Stimulated activated CD4-positive, alpha-beta T cell treated with anti-CD3 and anti-CD28 coated beads, Interleukin-1b, Interleukin-23, amount 100 ng/mL, for 4 hours (primary cell): ENCODE results near the gene CCDC102A.

Source experiments
- DNase-seq, 2 donors: peaks; one replicate each; pipeline ENCODE4 v3.0.0-alpha.2; 2020; ENCODE audit warnings: low read depth in 2 of 2

Gene CCDC102A

DNA sequence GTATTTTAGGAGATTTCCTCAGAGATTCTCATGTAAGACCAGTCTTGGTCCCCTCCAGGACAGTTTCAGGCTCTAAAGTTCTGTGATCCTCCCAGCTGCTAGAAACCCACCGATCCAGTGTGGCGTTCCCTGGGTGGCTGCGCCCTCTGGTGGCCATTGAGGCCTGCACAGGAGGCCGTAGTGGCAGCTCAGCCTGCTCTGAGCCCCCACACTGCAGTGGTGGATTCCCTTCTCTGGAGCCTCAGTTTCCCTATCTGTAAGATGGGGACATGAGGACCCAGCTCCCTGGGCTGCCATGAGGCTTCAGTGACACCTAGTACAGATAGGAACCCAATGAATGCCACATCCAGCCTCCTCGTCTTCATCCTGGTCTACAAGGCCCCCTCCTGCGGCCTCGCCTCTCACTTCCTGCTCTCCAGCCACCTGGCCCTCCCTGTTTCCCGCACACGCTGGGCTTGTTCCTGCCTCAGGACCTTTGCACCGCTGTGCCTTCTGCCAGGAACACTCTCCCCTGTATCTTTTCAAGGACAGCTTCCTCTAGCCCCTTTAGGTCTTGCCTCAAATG is 16.5 kb downstream of the CCDC102A start:
- peak; percentile 77 to 81 for DNase-seq

DNA sequence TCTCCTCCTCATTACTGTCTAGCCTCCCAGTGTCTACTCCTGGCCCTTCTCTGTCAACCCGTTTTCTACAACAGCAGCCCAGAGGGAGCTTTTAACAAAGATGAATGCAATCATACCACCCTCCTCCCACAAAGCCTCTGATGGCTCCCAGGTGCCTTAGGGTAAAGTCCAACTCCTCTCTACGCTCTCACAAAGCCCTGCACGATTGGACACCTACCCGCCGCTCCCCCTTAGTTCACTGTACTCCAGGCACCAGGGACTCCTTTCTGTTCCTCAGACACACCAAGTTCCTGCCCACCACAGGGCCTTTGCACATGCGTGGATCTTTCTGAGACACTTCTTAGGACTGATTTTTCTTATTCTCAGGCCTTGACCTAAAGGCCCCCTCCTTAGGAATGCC is 17.4 kb downstream of the CCDC102A start:
- DNase-seq, result no peak

DNA sequence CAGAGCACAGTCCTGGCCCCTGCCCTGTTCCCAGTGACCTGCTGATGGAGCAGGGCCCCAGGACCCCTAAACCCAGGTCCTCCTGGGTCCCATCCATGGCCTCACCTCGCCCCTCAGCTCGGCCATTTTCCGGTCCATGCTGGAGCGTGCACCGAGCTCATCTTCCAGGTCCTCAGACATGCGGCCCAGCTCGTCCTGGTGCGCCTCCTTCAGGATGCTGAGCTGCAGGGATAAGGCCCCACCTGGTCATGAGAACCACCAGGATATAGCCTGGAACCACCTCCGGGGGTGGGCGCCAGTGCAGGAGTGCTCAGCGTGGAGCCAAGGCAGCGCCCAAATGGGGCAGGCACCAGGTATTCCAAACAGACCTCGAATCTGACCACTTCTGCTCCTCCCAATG is 17.9 kb downstream of the CCDC102A start:
- DNase-seq, result no peak

- no peak for DNase-seq
Measured at GRCh38 chr16:57517397-57518367, 18.7 kb downstream of the CCDC102A start.

- no peak for DNase-seq
Measured at GRCh38 chr16:57516773-57517172, 19.6 kb downstream of the CCDC102A start.

DNA sequence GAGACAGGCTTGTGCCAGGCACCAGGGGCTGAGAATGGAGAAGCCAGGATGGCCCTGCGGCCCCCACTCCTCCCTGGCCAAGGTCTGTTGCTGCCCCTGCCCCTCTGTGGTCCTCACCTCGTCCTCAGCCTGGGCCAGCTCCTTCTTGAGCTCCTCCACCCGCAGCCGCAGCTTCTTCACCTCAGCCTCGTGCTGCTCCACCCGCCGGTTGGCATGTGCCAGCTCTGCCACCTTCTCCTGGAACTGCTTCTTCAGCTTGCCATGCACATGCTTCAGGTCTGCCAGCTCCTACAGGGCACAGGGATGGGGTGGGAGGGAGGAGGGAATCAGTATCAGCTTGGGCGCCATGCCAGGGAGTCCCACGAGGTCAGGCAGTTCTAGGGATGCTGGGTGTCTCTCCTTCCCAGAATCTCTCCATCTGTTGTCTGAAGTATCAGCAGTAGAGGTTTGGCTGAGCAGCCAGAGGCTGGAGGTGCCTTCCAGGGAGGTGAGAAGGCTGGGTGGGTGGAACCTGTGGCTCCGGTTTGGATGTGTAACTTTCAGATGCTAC is 20.1 kb downstream of the CCDC102A start:
- DNase-seq, result no peak

DNA sequence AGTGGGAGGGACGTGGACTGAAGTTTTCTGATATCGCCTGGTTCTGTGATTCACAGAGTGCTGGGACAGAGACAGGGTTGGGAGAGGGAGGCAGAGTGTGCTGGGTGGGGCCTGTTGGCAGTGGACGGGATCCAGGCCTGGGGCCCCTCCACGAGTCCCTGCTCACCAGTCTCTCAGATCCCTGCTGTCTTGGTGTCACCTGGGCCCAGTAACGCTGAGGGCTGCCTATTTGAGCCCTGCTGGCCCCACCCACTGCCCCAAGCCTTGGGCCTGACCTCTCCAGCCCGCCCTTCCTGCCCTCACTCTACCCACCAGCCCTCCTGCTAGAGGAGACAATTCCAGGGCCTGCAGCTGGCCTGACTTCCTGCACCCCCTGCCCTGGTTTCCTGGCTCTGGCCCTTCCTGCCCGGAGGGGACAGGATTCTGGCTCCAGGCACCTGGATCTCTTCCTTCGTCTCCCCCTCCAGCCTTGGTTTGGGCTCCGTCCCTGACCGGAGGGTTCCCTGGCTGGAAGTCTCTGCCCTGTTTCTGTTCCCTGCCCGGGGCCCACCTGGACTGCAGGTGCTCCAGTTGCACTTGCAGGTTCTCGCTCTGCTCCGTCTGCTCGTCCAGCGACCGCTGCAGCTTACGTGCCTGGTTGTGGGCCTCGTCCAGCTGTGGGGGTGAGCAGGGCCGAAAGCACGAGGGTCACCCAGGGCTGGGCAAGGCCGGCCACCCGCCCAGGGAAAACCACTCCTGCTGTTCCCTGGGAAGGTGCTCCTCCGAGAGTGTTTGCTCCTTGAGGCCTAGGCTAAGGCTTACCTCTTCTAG is 21.4 kb downstream of the CCDC102A start:
- no peak for DNase-seq

DNA sequence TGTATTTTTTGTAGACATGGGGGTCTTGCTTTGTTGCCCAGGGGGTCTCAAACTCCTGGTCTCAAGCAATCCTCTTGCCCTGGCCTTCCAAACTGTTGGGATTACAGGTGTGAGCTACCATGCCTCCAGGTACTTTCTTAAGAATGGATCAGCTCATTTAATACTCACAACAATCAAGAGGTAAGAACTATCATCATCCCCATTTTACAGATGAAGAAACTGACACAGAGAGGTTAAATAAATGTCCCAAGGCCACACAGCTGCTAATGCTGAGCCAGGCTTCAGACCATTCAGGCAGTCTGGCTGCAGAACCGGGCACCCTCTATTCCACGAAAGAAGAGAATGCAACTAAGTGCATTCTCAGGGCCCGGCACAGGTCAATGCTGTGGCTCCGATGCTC is 22.0 kb downstream of the CCDC102A start:
- no peak for DNase-seq

DNA sequence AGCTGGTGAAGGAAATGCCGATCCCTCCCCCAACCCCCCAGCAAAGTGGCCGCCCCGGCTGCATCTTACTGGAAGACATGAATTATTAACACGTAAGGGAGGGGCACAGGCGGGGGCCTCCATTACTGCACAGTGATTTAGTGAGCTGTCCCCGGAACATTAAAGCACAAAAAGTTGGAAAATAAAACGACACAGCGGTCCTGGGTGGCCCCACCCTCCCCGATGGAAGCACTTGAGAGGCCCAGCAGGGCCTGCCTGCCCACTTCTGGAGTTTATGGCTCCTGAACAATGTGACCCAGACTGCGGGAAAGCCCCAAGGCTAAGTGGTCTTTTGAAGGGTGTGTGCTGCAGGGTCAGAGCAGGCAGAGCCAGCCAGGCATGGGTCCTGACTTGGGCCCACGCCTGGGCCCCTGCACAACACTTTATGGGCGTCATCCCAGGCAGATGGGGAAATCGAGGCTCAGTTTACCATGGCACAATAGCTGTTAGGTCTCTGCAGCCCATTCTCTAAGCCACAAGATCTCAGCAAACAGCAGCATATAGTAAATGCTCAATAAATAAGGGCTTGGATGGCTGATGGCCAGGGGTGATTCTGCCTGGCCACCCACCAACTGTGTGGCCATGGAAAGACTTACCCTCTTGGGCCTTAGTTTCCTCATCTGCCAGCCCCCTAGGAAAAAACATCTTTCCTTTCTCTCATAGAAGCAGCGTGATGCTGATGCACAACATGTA is 22.8 kb downstream of the CCDC102A start:
- no peak for DNase-seq

GRCh38 chr16:57512296-57513001 is 23.9 kb downstream of the CCDC102A start:
- DNase-seq, result no peak

DNA sequence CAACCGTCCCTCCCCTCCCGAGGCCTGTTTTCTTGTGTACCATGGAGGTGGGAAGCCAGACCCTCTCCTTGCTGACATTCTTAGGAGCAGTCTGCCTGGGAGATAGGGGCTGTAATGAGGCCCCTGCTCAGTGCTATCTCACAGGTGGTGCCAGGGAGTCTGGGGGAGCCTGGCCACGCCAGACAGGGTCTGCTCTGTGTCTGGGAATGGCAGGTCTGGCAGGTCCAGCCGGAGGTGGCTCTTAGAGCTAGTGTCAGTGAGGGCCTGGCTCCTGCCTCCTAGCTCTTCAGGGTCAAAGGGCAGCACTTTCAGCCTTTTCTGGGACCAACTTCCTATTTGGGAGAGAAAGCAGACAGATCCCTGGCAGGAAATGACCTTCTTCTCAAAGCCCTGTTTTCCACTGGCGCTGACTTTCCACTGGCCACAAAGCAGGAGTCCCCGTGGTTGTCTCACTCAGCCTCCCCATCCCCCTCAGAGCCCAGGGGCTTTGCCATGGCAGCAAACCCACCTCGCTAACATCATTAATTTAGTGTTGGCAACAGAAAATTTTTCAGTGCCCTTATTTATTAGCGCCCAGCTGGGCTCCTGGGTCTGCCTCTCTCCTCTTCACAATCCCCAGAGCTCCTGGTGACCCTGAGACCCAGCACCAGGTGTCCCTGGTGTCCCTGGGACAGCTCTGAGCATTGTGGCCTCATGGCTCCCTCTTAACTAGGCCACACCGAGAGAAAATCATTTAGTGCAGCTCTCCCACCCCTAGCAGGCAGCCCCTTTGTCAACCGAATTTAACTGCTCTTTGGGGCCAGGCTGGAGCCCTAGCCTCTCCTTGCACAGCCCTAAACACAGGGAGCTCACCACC is 26.1 kb downstream of the CCDC102A start:
- DNase-seq, result no peak

DNA sequence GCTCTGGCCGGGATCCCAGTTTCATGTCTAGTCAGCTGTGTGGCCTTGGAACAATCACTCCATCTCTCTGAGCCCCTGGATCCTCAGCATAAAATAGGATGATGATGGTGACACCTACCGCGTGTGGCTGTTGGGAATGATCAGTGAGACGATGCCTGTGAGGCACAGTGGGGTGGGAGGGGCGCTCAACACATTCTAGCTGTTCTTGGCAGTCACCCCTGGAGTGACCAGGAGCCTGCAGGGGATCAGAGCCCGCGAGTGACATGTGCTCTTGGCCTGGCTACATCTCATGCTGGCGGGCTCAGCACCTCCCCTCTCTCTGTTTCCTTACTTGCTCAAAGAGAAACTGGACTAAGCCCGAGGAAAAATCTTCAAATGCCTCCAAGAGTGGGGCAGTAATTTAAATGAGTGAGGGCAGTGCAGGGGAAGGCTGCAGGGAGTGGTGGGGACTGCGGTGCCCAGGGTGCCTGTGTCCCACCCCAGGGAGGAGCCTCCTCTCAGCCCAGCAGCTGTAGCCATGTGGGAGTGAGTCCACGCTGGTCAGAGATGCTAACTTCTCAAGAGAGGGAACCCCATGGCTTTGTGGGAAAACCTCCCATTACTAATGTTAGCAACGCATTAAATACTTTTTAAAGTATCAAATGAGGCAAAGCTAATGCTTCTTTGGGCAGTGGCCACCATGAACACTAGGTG is 27.0 kb downstream of the CCDC102A start:
- no peak for DNase-seq

DNA sequence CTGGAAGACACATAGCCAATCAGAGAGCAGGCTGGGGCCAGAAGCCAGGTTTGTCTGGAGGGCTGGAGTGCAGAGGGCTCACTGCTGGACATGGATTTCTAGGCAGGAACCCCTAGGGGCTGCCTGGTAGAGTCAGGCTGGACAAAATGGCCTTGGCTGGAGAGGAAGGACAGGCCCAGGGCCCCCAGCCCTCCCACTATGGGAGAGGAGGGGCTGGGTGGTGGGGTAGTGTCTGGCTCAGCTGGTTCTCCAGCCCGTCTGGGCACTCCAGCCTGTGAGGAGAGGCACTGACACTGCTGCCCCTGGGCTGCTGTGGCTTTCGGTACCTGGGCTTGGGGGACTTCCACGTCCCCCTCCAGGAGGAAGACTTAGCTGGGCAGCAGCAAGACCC is 28.3 kb downstream of the CCDC102A start:
- no peak for DNase-seq

- no peak for DNase-seq
Measured at GRCh38 chr16:57507136-57508034, 29.0 kb downstream of the CCDC102A start.

- DNase-seq, result no peak
Measured at GRCh38 chr16:57505169-57505568, 31.2 kb downstream of the CCDC102A start.

GRCh38 chr16:57504491-57504890 is 31.9 kb downstream of the CCDC102A start:
- no peak for DNase-seq

DNA sequence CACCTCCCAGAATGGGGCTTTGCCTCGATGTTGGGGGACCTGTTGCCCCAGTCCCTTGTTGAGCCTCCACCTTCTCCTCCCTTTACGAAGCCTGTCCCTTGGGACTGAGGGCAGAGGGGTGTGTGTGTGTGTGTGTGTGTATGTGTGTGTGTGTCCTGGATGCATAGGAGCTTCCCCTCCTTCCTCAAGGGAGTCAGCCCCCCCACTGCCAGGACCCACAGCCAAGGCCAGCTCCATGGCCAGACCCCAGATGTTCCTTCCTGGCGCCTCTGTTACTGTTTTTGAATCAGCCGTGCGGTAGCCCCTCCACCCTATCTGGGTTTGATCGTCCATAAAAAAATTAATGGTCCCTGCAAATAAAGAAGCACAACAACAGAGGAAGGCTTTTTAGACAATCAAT is 32.4 kb downstream of the CCDC102A start:
- DNase-seq, result no peak

- no peak for DNase-seq
Measured at GRCh38 chr16:57503366-57503765, 33.0 kb downstream of the CCDC102A start.
